ENCODE data around the gene MRPL16.

DNA sequence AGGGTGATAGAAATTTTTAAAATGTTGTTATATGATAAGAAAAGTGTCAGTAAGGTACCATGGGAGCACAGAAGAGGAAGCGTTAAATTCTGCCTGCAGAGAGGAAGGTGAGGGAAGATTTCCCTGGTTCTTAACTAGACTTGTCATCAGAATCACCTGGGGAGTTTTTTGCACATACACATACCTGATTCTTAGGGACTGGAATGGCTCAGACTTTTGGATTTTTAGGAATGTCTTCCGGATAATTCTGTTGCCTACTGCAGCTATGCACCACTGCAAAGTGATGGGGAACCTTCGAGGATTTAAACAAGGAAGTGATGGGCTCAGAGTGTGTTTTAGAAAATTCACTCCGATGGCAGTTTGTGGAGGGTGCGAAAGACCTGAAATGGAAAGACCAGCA lies 33.5 kb downstream of the MRPL16 start:
- TF ChIP-seq CEBPB (IDR thresholded peaks at IDR 0.05) (no peak), EP300 (IDR thresholded peaks at IDR 0.05; ENCODE audit: borderline replicate concordance) (no peak), CREB1 (IDR thresholded peaks at IDR 0.05; ENCODE audit: low read depth) (no peak), RAD21 (IDR thresholded peaks at IDR 0.05; ENCODE audit: low read depth) (no peak), ZBTB7A (IDR thresholded peaks at IDR 0.05; ENCODE audit: low read depth) (no peak), YY1 (IDR thresholded peaks at IDR 0.05; ENCODE audit: low read depth) (no peak), NFIC (IDR thresholded peaks at IDR 0.05) (no peak), TAF1 (IDR thresholded peaks at IDR 0.05; ENCODE audit: low read depth) (no peak)
- TF ChIP-seq, protein P1, sequence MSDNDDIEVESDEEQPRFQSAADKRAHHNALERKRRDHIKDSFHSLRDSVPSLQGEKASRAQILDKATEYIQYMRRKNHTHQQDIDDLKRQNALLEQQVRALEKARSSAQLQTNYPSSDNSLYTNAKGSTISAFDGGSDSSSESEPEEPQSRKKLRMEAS (IDR thresholded peaks at IDR 0.05), result no peak

Measured in Ishikawa (cell line).